Heart left ventricle (tissue), 13 donors: Measurements from ENCODE around the gene ETNPPL.

Source experiments
- POLR2A ChIP-seq, 2 donors: fragments of 450-650 bp; IDR thresholded peaks; one replicate each; pipeline ENCODE4 v1.6.1; 2017; ENCODE audit warnings: antibody characterized with exemption in 2 of 2, mild to moderate bottlenecking in 2 of 2, moderate library complexity in 2 of 2
- TF ChIP-seq, protein P1 (sequence below), 12 donors: fragments of 200-600 bp; sonication (generic) in 4 of 12; IDR thresholded peaks; one replicate each; pipeline versions ENCODE4 v1.5.0 to v1.8.0; 2018 to 2022; ENCODE audit warnings: antibody characterized with exemption in 12 of 12, mild to moderate bottlenecking in 5 of 12
- donor health status: ischemic (EF 13 %, LVEDD 7.1; RV severe dilation, severe dysfunction).
- donor health status: DM: no; HTN: yes; CAD: no.
- donor health status: DM: no; HTN: no; CAD: no.
- donor health status: ischemic (EF 25% LVEDD 6.9; RV normal size, moderate dysfunction).
- donor health status: ischemic (EF 25% LVEDD 5.7; RV mildly dilated, moderate dysfunction).
- donor health status: ischemic (EF 35%, LVEDD 5.7; RV mildly dilated, moderate dysfunction).
- donor health status: nonischemic (EF 11% LVEDD 7.7; RV severe dilation, severe dysfunction).
- donor health status: DM: yes; HTN: yes; CAD: no.
- donor health status: PGD.
- donor health status: ischemic (EF 29% LVEDD 5.4; RV normal size, mild dysfunction).
- donor health status: nonischemic (EF 23%, LVEDD 6.1; RV moderate dilation, normal function).

- TF ChIP-seq POLR2A (IDR thresholded peaks at IDR 0.05), result no peak
- TF ChIP-seq, protein P1, sequence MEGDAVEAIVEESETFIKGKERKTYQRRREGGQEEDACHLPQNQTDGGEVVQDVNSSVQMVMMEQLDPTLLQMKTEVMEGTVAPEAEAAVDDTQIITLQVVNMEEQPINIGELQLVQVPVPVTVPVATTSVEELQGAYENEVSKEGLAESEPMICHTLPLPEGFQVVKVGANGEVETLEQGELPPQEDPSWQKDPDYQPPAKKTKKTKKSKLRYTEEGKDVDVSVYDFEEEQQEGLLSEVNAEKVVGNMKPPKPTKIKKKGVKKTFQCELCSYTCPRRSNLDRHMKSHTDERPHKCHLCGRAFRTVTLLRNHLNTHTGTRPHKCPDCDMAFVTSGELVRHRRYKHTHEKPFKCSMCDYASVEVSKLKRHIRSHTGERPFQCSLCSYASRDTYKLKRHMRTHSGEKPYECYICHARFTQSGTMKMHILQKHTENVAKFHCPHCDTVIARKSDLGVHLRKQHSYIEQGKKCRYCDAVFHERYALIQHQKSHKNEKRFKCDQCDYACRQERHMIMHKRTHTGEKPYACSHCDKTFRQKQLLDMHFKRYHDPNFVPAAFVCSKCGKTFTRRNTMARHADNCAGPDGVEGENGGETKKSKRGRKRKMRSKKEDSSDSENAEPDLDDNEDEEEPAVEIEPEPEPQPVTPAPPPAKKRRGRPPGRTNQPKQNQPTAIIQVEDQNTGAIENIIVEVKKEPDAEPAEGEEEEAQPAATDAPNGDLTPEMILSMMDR (IDR thresholded peaks at IDR 0.05), result no peak
Measured at GRCh38 chr4:108693819-108694218, 69.0 kb downstream of the ETNPPL start.
